GM19324 (cell line): ENCODE results near the gene PAFAH1B2.

Experiments used
- ATAC-seq: cut with Tn5 transposase; IDR thresholded peaks from one replicate; pipeline ENCODE4 v1.9.1; 2021; ENCODE audit warnings: mild to moderate bottlenecking, moderate library complexity; ENCODE audit not compliant: unreplicated experiment, low FRiP score

The PAFAH1B2 gene

GRCh38 chr11:117219001-117219400 lies 74.9 kb downstream of the PAFAH1B2 start:
- ATAC-seq: no peak

DNA sequence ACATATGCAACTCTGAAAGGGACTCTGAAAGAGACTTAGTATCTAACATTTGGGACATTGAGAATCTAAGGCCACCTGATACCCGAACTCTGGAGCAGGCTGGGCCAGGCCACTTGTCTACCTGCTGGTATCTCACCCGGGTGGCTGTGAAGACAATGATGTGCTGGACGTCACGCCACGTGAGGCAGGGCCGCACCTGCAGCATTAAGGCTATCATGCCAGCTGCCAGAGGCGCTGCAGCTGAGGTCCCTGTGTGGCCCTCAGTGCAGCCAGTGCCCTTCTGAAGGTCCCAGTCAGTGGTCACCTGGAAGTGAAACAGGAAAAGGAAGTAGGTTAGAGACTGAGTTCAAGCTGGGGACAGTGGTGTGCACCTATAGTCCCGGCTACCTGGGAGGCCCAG lies 75.4 kb downstream of the PAFAH1B2 start:
- ATAC-seq: no peak

- ATAC-seq: no peak
These were observed 75.9 kb downstream of the PAFAH1B2 start for GRCh38 chr11:117219995-117220394.

DNA sequence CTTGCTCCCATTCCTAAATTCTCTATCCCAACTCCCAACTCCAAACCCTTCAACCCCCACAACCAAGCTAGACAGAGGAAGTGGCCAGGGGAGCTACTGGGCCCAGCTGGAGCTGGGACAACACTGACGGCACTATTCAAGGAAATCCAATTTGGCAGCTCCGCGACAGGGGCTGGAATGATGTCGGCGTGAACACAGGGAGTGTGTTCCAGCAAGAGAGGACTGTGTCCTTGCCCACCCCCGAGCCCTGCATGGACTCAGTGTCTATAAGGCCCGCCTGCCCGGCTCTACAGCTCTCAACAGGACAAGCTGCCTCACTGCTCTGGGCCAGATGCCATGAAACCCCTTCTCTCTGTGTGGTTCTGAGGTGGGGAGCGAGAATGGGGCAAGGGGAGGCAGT lies 76.5 kb downstream of the PAFAH1B2 start:
- no peak for ATAC-seq

DNA sequence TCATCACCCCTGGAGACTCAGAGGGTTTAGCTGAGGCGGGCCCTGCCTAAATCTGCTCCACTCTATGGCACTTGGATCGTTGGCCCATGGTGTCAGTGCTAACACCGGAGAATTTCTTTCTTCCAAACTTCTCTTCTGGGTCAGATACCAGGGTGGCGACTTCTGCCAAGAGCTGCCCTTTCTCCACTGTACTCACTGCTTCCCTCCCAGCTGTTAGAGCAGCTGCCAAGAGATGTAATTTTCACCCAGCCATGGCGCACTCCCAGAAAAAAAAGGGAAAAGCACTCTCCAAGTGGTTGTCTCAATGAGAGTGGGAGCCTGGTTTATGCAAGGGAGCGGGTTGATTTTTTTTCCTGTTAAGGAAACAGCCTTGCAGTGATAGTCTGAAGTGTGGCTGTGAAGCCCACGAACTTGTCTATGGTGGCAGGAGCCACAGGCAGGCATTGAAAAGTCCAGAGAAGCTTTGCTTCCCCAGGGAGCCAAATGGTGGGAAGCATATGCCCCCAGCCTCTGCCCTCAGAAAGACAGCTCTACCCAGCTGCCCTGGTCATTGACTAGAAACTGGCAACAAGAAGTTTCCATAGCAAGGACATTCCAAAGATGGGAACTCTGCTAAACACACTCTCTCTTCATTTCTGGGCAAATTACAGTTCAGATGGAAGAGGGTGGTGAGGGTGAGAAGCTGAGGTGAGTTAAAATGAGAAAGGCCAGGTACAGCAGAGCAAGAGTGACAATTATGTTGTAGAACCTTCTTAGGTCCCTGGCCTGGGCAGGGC lies 77.1 kb downstream of the PAFAH1B2 start:
- ATAC-seq: no peak

DNA sequence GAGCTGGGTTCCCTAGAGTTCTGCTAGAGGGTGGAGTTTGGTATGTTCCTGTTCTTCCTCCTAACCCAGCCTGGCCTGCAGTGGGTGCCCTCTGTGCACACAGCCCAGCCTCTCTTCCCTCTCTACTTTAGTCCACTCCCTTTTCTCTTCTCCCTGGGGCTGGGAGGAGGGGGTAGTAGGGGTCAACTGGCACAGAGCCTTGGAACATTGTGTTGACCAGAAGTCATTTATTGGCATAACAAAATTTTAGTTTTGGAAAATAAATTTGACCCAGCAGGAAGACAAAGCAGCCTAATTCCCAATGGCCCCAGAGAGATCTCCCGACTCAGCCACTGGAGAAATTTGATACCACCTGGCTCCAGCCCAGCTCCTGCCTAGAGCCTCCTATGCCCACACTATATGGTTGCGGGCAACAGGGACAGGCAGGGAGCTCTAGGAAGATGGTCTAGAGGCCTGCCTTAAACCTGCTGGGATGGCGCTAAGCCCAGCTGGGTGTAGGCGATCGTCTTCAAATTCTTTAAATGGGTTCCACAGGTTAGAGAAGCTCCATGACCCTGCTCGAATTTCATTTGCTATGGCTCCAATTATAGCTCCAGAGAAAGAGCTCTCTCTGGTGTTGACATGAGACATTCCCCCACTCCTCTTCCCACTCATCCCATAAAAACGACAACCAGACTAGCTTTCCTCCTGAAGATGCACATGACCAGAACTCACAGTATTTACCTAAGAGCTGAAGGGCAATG lies 77.9 kb downstream of the PAFAH1B2 start:
- no peak for ATAC-seq

- ATAC-seq: no peak
These were observed 79.1 kb downstream of the PAFAH1B2 start for GRCh38 chr11:117222991-117223740.

GRCh38 chr11:117223741-117224689 lies 79.9 kb downstream of the PAFAH1B2 start:
- ATAC-seq: no peak

- no peak for ATAC-seq
These were observed 81.6 kb downstream of the PAFAH1B2 start for GRCh38 chr11:117225553-117226170.
